GM21360 (cell line): ENCODE results near the gene KTN1.

Source experiments
- ATAC-seq: cut with Tn5 transposase; IDR thresholded peaks from one replicate; pipeline ENCODE4 v1.9.1; 2021; ENCODE audit warnings: mild to moderate bottlenecking, moderate library complexity; ENCODE audit not compliant: unreplicated experiment

The KTN1 gene

GRCh38 chr14:55711175-55711811 is 131.3 kb downstream of the KTN1 start:
- ATAC-seq, result no peak

- no peak for ATAC-seq
Observed at GRCh38 chr14:55712491-55712890, 132.5 kb downstream of the KTN1 start.

- no peak for ATAC-seq
Observed at GRCh38 chr14:55713486-55713885, 133.5 kb downstream of the KTN1 start.

- ATAC-seq, result no peak
Observed at GRCh38 chr14:55715889-55716288, 135.9 kb downstream of the KTN1 start.

GRCh38 chr14:55717621-55718020 is 137.6 kb downstream of the KTN1 start:
- no peak for ATAC-seq

GRCh38 chr14:55718551-55718950 is 138.5 kb downstream of the KTN1 start:
- ATAC-seq, result no peak

GRCh38 chr14:55720796-55721195 is 140.8 kb downstream of the KTN1 start:
- ATAC-seq, result no peak

GRCh38 chr14:55721353-55721752 is 141.3 kb downstream of the KTN1 start:
- no peak for ATAC-seq

GRCh38 chr14:55722054-55722453 is 142.0 kb downstream of the KTN1 start:
- no peak for ATAC-seq

GRCh38 chr14:55724736-55725135 is 144.7 kb downstream of the KTN1 start:
- no peak for ATAC-seq

GRCh38 chr14:55730592-55731310 is 150.7 kb downstream of the KTN1 start:
- ATAC-seq, result no peak

GRCh38 chr14:55731311-55731872 is 151.4 kb downstream of the KTN1 start:
- no peak for ATAC-seq

- no peak for ATAC-seq
Observed at GRCh38 chr14:55731881-55732498, 152.0 kb downstream of the KTN1 start.

GRCh38 chr14:55733599-55733998 is 153.6 kb downstream of the KTN1 start:
- ATAC-seq, result no peak
